Activated CD4-positive, CD25-positive, alpha-beta regulatory T cell (primary cell): ENCODE data around the gene CNDP2.

Experiments used
- DNase-seq, 4 experiments: peaks; one replicate each; lab custom pipeline; 2025; lab: John Stamatoyannopoulos, UW

The CNDP2 gene

DNA sequence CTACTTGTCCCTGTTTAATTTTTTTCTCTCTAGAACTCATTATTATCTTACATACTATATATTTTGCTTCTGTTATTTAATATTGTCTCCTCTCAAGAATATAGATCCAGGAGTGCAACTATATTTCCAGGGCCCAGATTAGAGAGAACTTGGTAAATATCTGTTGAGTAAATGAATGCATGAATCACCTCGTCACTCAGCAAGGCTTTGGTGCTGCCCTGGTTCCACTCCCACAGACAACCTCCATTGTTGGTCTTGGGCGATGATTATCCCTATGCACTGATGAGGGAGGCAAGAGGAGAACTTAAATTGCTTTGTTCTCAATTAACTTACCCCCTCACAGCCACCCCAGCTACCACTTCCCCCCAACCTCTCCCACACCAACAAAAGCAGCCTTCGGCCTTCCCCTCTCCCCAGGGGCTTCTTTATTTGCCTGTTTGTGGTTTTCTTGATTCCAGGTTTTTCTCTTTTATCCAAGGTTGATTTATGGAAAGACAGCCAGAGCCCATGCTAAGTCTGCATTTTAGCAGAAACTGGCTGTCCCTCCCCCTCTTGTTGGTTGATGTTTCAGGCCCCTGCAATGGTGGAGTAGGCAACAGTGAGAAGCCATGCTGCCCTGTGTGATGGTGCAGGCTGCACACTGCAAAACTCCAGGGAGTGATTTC lies 22.1 kb upstream of the CNDP2 start:
- no peak for DNase-seq

DNA sequence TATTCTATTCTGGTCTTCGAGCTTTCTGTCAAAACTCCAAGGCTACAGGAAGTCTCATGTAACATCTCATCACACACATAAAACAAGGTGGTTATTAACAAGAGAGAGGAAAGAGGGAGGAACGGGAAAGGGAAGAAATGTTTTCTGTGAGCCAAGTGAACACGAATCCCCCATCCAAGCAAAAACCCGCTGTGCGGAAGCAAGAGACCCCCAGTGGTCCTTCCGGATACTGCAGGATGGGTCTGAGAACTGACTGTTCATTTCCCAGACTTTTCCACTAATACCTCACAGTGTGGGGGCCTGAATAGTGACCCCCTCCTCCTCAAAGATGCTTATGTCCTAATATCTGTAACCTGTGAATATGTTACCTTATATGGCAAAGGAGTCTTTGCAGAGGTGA lies 20.0 kb upstream of the CNDP2 start:
- no peak for DNase-seq

DNA sequence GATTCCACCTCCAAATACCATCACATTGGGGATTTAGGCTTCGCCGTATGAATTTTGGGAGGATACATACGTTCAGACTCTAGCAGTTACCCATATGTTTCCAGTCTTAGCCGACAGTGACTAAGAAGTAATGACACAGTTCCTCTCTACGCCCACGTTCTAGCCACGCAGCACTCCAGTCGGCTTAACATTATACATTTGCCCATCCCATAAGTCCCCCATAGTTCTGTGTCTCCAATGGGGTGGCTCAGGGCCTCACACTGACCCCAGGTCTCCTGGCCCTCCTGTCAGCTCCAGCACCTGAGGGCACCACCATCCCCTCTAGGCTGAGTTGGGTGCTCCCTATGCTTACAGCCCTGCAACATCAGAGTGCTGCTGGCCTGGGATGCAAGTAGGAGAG lies 18.4 kb upstream of the CNDP2 start:
- DNase-seq = no peak

DNA sequence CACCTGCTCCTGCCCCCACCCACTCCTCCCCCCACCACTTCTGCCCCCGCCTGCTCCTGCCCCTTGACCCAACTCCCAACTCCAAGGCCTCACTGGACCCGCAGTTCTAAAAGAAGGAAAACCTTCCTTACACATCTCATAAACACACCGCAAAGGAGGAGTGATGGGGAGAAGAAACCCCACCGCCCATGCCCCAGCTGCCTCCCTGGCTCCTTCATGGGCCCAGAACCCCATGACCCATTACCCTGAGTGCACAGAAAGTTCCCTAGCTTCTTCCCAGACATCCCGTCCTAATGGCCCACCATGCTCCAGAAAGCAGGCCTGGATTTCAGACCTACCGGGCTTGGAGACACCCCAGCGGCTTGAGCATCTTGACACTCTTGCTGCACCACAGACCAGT lies 17.8 kb upstream of the CNDP2 start:
- no peak for DNase-seq

DNA sequence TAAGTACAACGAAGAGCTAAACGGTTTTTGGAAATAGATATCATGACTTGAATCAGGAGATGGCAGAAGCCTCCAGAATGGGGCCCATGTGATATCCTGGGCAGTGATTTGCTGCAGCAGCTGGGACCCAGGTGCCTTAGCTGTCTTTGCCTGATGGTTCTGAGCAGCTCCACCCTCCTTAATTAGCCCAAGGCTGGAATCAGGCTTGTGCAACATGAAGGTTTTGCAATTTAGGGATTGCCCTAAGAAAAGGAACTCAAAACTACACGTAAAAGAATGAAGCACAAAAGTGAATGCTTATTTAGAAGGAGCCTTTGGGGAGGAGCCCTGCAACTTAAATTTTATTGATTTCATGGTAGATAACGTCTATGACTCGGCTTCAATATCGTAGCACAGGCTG lies 17.3 kb upstream of the CNDP2 start:
- DNase-seq = no peak

DNA sequence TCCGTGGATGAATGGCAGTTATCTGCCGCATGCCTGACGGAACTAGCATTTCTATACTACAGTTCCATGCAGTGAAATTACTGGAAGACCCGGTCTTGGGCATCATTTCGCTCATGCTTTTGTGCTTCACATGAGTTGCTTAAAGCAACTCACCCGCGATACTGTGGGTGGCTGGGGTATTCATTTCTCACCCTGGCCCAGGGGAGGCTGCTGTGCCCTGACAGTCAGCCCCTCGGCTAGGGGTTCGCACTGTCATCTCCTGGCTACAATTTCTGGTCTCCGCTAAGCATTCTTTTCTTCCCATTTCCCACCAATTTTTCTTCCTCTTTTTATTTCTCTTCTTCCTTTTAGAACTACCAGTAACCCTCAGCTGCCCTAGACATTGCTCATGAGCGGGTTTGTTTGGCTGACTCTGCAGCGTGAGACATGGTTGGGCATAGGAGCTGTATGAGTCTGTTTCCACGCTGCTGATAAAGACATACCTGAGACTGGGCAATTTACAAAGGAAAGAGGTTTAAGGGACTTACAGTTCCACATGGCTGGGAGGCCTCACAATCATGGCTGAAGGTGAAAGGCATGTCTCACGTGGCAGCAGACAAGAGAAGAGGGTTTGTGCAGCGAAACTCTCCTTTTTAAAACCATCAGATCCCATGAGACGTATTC lies 16.5 kb upstream of the CNDP2 start:
- no peak for DNase-seq

DNA sequence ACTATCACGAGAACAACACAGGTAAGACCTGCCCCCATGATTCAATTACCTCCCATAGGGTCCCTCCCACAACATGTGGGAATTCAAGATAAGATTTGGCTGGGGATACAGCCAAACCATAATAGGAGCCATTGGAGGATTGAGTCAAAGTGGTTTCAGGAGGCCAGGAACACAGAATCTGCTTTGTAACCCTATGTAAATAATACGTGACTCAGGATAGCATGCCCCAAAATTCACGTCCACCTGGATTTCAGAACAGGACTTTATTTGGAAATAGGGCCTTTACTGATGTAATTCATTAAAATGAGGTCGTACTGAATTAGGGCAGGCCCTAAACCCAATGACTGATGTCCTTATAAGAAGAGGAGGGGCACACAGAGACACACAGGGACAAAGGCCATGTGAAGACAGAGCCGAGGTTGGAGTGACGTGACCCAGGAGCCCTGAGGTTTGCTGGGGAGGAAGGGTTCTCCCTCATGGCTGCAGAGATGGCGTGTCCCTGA lies 16.0 kb upstream of the CNDP2 start:
- DNase-seq = no peak

DNA sequence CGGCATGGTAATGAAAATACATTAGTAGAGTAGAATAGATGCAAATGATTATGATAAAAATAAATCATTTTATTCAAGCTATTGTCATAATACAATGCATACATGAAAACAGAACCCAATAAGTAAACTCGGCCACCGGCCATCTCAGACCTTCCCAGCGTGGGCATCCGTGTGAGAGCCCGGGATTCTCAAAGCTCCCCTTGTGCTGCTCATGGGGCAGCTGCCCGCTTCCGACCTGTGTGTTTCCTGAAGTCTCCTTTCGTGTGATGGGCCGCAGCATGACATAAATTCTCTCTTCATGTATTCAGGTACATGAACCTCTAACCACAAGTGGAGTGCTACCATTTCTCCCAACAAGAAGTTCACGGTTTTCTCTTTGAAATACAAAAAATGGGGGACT lies 13.5 kb upstream of the CNDP2 start:
- DNase-seq = no peak

DNA sequence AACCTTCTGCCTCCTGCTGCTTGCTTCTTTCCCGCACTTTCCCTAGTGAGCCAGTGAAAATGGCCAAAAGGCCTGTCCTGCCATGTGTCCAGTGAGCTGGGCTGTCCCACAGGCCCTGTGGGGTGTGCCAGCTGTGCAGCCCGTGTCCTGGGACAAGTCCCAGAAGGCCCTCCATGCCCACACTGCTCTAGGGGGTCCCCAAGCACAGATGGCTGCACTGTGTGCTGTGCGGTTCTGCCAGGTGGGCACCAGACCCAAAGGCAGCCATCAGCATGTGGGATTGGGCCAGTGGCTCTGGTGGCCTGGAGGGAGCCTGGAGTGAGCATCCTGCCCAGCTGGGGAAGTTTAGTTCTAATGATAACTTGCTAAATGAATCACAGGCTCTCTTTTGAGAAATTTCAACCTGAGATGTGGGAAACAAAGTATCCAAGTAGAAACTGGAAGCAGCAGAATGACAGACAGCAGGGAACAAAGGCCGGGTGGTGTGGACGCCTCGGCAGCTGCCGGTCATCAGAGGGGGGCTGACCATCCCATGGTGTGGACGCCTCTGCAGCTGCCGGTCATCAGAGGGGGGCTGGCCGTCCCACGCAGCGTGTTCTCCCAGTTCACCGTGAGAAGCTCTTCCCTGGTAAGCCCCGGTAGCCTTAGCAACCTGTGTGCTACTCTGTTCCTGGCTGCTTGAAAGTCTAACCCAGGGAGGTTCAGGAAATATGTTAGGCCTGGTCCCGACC lies 9.9 kb upstream of the CNDP2 start:
- DNase-seq = no peak

DNA sequence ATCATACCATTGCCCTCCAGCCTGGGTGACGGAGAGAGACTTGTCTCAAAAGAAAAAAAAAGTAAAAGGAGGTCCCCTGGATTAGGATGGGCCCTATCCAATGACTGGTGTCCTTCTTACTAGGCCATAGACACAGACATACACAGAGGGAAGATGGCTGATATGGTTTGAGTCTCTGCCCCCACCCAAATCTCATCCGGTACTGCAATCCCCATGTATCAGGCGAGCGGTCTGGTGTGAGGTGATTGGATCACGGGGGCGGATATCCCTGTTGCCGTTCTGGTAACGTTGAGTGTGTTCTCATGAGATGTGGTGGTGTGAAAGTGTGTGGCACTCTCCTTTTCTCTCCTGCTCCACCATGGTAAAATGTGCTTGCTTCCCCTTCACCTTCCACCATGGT lies 7.8 kb upstream of the CNDP2 start:
- DNase-seq = no peak

DNA sequence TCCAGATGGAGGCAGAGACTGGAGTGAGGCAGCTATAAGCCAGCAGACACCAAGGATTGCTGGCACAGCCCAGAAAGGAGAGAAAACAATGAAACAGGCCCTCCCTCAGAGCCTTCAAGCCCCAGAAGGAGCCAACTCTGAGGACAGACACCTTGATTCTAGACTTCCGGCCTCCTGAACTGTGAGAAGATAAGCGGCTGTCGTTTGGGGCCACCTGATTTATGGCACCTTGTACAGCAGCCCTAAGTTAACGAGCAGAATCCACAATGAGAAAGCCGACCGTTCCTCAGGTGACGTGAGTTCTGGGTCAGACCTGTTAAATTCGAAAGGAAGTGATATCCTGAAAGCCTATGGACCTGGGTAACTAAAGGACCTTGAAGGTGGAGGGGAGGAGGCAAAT lies 7.3 kb upstream of the CNDP2 start:
- no peak for DNase-seq

DNA sequence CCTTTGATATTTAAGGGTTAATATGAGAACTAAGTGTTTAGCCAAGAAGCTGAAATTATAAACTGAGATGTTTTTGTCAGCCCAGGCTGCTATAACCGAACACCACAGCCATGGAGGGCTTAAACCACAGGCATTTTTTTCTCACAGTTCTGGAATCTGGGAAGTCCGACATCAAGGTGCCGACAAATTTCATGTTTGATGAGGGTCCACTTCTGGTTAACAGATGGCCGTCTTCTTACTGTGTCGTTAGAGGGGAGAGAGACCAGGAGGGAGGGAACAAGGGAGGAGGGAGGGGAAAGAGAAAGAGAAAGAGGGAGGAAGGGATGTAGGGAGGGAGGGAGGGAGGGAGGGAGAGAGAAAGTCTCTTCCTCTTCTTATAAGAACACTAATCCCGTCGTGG lies 6.5 kb upstream of the CNDP2 start:
- DNase-seq = no peak

DNA sequence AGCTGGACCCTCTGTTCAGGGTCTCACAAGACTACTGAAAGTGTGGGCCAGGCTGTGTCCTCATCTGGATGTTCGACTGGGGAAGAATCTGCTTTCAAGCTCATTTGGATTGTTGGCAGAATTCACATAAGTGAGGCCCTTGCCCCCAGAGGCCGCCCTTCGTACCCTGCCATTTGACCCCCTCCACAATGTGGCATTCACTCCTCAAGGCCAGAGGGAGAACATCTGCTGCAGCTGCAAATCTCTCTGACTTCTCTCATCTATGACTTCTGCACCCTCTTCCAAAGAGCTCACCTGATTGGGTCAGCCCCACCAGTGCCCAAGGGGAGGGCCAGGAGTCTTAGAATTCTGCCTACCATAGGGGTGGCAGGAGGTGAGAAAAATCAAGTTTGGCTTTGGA lies 3.9 kb upstream of the CNDP2 start:
- no peak for DNase-seq

DNA sequence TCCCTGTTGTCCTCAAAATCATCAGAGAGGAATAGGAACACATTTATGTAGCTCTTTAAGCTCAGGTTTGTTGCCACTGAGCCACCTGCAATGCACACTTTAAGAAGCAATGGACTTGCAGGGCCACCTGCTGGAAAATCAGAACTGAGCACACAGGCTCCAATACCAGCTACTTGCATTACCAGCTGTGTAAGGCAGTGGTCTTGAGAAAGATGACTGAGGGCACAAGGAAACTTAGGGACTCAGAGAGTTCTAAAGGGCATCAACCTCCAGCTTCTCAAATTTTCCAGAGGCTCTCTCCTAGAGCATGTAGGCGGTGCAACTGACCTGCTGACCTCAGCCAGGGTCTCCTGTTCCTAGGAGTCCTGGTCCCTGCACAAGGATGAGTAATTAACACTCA lies 2.5 kb upstream of the CNDP2 start:
- DNase-seq = peak in 2 of 4 experiments; percentile 22 to 32

DNA sequence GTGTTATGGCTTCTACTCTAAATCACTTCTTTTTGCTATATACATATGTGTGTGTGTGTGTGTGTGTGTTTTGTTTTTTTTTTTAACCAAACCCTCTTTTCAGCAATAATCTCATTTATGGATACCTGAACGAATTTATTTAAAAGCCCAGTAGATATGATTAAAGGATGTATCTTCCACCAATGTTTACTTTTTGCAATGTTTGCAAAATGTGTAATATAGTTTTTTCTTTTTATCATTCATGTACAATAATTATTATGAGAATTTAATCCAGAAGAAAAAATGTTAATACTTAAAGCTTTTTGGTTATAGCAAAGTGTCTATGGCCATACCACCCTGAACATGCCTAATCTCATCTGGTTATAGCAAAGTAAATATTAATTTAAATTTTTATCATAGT lies 1.6 kb upstream of the CNDP2 start:
- DNase-seq = no peak

DNA sequence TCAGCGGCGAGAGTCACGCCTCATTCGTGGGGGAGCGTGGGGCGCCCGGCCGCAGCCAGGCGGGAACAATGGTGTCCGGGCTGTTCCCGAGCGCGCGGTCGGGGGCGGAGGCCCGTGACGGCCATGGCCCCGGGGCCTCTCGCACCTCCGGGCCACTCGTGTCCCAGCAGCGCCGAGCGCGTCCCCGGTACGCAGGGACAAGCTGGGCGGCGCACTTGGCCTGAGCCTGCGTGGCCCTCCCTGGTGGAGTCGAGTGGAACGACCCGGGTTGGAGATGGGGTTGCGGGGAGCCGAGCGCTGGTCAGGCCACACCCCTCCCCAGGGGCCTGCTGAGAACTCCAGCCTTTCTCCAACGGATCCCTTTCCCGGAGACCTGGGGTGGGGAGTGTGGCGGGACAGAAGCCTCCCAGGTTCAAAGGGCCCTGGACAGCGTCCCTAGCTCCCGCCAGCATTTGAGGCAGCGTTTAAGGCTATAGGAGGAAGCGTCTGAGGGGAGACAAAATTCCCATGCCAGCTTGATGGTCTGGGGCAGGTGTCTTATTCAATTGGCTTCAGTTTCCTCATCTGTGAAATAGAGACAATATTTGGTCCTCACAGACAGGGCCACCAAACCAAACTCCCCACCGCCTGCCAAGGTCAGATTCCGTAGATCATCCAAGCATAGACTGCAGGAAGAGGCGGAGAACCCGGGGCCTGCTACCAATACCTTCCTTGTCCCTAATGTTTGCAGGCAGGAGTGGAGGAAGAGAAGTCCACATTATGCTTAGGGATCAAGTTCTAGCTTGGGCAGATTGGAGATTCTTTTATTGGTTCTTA lies 553 bp downstream of the CNDP2 start:
- peak in 2 of 4 experiments; percentile 41 to 44 for DNase-seq

DNA sequence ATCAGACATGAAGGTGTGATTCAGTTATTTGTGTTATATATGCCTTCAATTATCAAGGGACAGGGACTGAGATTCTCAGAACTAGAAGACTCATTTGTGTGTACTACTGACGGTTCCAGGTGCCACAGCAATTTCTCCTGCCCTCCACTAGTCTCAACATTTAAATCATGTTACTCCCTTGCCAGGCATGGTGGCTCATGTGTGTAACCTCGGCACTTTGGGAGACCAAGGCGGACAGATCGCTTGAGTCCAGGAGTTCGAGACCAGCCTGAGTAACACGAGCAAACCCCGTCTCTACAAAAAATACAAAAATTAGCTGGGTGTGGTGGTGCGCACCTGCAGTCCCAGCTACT lies 1.1 kb downstream of the CNDP2 start:
- no peak for DNase-seq

DNA sequence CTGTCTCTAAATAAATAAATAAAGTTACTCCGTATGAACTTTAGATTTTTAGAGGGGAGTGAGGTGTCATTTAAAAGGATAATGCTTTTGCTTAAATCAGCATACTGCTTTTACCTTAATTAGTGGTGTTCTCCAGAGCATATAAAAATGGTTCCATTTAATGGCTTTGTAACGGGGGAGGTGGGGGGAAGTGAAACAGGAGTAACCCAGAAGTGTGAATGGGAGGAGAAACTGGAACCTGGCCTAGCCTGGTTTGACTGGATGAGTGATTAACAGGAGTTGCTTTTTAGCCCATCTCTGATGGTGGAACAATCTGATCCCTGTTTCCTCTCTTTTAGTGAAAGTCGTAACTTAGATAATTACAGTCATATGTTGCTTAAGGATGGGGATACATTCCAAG lies 1.6 kb downstream of the CNDP2 start:
- no peak for DNase-seq

DNA sequence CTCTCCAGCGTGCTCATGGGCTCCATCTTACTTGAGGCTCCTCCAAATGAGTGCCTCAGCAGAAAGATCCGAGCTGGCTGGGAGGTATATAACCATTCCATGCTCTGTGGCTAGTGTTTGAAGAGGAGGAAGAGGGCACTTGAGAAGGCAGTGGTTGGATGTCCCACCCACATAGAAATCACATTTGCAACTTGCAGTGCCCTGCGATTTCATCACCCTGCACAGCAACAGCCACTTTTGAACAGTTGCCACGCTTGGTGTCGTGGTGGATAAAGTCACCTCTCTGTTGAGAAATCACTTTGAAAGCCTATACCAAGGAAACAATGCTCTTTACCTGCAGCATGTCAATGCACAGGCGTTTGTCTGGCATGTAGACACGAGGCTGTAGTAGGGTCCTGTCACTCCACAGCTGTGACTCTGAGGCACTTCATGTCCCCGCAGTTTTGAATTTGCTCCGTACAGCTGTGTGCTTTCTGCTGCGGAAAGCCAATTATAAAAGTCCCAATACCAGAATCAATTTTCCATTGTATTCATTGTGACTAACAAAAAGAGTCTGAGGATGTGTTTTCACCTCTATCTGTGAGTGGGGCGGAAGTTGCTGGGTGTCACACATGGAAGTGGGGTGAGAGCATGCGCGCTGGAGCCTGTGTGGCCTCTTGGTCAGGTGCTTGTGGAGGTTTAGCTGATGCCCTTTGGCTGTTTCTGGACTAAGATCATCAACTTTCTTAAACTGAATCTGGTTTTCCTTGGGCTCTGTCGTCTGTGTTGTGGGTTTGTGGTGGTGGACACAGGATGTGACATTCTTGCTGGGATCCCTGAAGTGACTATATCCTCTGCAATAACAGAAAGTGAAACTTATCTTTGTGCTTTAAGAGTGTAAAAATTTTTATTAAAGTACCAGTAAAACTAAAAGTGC lies 2.8 kb downstream of the CNDP2 start:
- DNase-seq = peak; percentile 38 to 57 (median 50)

DNA sequence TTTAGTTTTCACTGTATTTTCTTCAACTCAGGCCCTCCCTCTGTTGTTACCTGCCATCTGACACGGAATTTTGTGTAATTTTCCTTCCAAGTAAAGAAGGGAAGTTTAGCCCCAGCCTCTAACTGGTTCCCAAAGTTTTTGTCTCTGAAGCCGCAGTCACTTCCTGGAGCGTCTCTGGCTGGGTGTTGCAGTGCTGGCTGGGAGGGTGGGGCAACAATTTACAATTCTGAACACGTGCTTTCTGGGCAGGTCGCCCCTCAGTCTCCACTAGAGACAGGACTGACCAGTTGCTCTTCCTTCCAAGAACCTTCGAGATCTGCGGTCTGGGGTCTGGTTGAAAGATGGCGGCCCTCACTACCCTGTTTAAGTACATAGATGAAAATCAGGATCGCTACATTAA lies 3.5 kb downstream of the CNDP2 start:
- no peak for DNase-seq

DNA sequence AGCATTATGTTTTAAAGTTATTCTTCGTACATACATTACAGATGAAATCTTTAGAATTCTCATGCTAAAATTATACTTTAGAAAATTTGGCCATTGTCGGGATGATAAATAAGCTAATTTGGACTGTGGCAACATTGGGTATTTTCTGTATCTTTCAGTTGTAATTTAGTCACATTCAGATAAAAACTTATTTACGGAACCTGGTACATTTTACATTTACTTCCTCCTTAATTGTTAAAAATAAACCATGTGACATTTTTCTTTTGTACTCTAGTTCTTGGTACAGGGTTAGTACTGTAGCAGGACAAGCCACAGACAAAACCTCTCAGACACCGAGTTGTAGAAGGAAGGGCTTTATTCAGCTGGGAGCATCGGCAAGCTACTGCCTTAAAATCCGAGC lies 4.2 kb downstream of the CNDP2 start:
- no peak for DNase-seq
